Esophagus muscularis mucosa (tissue), 3 donors: Measurements from ENCODE around the gene SLC38A9.

Experiments
- CTCF ChIP-seq, 3 experiments: fragments of 200-600 bp in 2 of 3; fragments of 450-650 bp in 1 of 3; sonication (generic) in 2 of 3; IDR thresholded peaks; one replicate each; pipeline ENCODE4 v1.5.1; 2017 to 2019; ENCODE audit warnings: antibody characterized with exemption in 3 of 3, mild to moderate bottlenecking in 2 of 3, moderate library complexity in 1 of 3
- EP300 ChIP-seq: sonication (generic); formaldehyde crosslinking; IDR thresholded peaks from one replicate; pipeline ENCODE4 v1.6.1; 2017; ENCODE audit warnings: antibody characterized with exemption

DNA sequence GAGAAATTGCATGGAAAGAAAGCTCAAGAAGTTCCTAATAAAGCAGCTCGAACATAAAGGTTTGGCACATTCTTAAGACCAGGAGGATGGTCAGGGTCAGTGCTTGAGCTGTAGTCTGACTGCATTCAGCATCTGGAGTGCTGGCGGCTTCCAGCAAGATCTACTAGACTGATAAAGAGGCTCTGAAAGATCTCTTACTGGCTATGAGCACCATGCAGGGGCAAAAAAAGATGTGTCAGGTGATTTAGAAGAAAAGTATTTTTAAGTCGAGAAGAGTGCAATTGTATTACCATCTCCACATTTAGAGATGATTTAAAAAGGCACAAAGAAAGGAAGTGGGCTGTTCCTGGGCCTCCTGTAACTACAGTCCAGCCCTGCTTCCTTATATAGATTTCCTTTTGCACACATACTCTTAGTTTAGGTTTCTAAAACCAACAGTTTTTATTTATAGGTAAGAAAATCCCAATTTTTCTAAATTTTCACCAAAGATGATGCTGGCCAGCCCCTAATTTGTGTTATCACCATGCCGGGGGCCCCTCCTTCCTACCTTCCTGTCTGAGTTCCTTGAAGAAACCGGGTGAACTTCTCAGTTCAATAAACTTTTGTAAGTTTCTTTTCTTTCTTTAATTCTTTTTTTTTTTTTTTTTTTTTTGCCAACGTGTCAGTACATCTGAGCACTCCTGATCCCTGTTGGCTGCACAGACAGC is 111.5 kb downstream of the SLC38A9 start:
- peak; percentile 49 for TF ChIP-seq EP300
- no peak for TF ChIP-seq CTCF (IDR thresholded peaks at IDR 0.05)
